Activated naive CD4-positive, alpha-beta T cell treated with anti-CD3 and anti-CD28 coated beads, Interleukin-2, amount 10 ng/mL, durations not matched to agents 7 days and 5 days (primary cell): Measurements from ENCODE around the gene PLEKHG5.

Experiments used
- CTCF ChIA-PET: fragments of 350-600 bp; sonication (Branson Sonifier 250); formaldehyde crosslinking; loops from one replicate; lab custom pipeline; 2021; ENCODE audit warnings: antibody characterized with exemption; lab: Charles Lee
- DNase-seq: peaks from one replicate; pipeline ENCODE4 v3.0.0-alpha.2; 2020
- H3K27ac Mint-ChIP-seq: one replicate; pipeline ENCODE4 v1.8.0; 2021; ENCODE audit warnings: mild to moderate bottlenecking, moderate library complexity, mixed read lengths
- H3K27me3 Mint-ChIP-seq: one replicate; pipeline ENCODE4 v1.8.0; 2021; ENCODE audit warnings: mild to moderate bottlenecking, mixed read lengths
- H3K36me3 Mint-ChIP-seq: one replicate; pipeline ENCODE4 v1.8.0; 2021; ENCODE audit warnings: mixed read lengths
- H3K4me1 Mint-ChIP-seq: one replicate; pipeline ENCODE4 v1.8.0; 2021; ENCODE audit warnings: mixed read lengths
- H3K4me3 Mint-ChIP-seq: one replicate; pipeline ENCODE4 v1.8.0; 2021; ENCODE audit warnings: mild to moderate bottlenecking, moderate library complexity, mixed read lengths
- H3K9me3 Mint-ChIP-seq: one replicate; pipeline ENCODE4 v1.8.0; 2021; ENCODE audit warnings: mixed read lengths

The PLEKHG5 gene

GRCh38 chr1:6419397-6419803 is 72.1 kb downstream of the PLEKHG5 start:
- peak; percentile 42 for DNase-seq
- H3K27me3 Mint-ChIP-seq, result peaks cover 100% of the 10 kb centered on the region
- H3K27ac Mint-ChIP-seq, result no peak overlapping the region
- no peaks in the 10 kb centered on the region for H3K9me3 Mint-ChIP-seq
- CTCF ChIA-PET, result interaction anchor here (0.8 to 5.6 kb wide), 7 partner anchors 9 to 172 kb away, joined by 3 to 78 read pairs (median 4); no protein-coding TSS in a partner anchor
- no peak overlapping the region for H3K4me3 Mint-ChIP-seq
- H3K4me1 Mint-ChIP-seq, result peaks cover 32% of the 10 kb centered on the region
- no peaks in the 10 kb centered on the region for H3K36me3 Mint-ChIP-seq

- H3K27me3 Mint-ChIP-seq, result peaks cover 100% of the 10 kb centered on the region
- H3K4me3 Mint-ChIP-seq, result peak overlapping the region; percentile 40
Observed at GRCh38 chr1:6418668-6419396, 72.6 kb downstream of the PLEKHG5 start.

GRCh38 chr1:6417961-6418667 is 73.4 kb downstream of the PLEKHG5 start:
- H3K4me1 Mint-ChIP-seq, result peaks cover 28% of the 10 kb centered on the region
- CTCF ChIA-PET, result interaction anchor here (1.2 kb wide), 1 partner anchor 20 kb away, joined by 5 read pairs; no protein-coding TSS in a partner anchor
- peaks cover 100% of the 10 kb centered on the region for H3K27me3 Mint-ChIP-seq
- no peak for DNase-seq
- H3K36me3 Mint-ChIP-seq, result no peaks in the 10 kb centered on the region
- no peak overlapping the region for H3K4me3 Mint-ChIP-seq
- H3K27ac Mint-ChIP-seq, result no peak overlapping the region
- no peaks in the 10 kb centered on the region for H3K9me3 Mint-ChIP-seq

More at GRCh38 chr1:6418668-6419396, 72.6 kb downstream of the PLEKHG5 start:
- peaks cover 31% of the 10 kb centered on the region for H3K4me1 Mint-ChIP-seq
- H3K9me3 Mint-ChIP-seq, result no peaks in the 10 kb centered on the region
- no peak overlapping the region for H3K27ac Mint-ChIP-seq
- CTCF ChIA-PET, result interaction anchor here (0.8 to 5.6 kb wide), 7 partner anchors 8 to 171 kb away, joined by 3 to 78 read pairs (median 4); no protein-coding TSS in a partner anchor
- DNase-seq, result no peak
- no peaks in the 10 kb centered on the region for H3K36me3 Mint-ChIP-seq
